ENCODE data around the gene HES4. TPM values are rescaled to one million over a fixed set of nuclear protein-coding genes. Genes with fewer than 3 reads are reported as not detected.

HES4 gene
- total and polyA plus RNA-seq, 10 of the 15 experiments (the other 5 are each of a cell fraction or from before 2014, with no cell fraction given): 0.44 to 1.7 (median 0.85) TPM; not detected in 5

GRCh38 chr1:1033009-1033587 is 33.2 kb upstream of the HES4 start (continued):
- TF ChIP-seq ZNF687 (IDR thresholded peaks at IDR 0.05) (peak; percentile 86), NFYB (IDR thresholded peaks at IDR 0.05; ENCODE audit: insufficient read depth, low read depth, low read length) (peak; percentile 78; the same call in 1 of the 2 replicates), CHD4 (IDR thresholded peaks at IDR 0.05) (no peak), ZBTB40 (IDR thresholded peaks at IDR 0.05; ENCODE audit: borderline replicate concordance) (no peak), BCLAF1 (IDR thresholded peaks at IDR 0.05) (no peak), STAT1 (conservative IDR thresholded peaks at IDR 0.05) (0 out of 2 replicates have a peak, but pooled peaks have one; percentile 58), LARP7 (IDR thresholded peaks at IDR 0.05) (peak; percentile 87), BACH1 (IDR thresholded peaks at IDR 0.05; ENCODE audit: borderline replicate concordance) (peak; percentile 88), HCFC1 (IDR thresholded peaks at IDR 0.05; ENCODE audit: low read length) (no peak), EGR1 (IDR thresholded peaks at IDR 0.05; ENCODE audit: borderline replicate concordance in 1 of 2, low read depth in 2 of 2, low read length in 2 of 2) (peak in 1 of 2 experiments; percentile 82; a peak in 2 of 3 replicates), GATAD2B (conservative IDR thresholded peaks at IDR 0.05; ENCODE audit: low read depth) (peak; percentile 94), NR2C2 (IDR thresholded peaks at IDR 0.05; ENCODE audit: borderline replicate concordance, control insufficient read depth, insufficient read length, low read depth) (no peak), PBX3 (IDR thresholded peaks at IDR 0.05; ENCODE audit: insufficient replicate concordance, low read depth, low read length) (peak; percentile 94), CBX3 (IDR thresholded peaks at IDR 0.05; ENCODE audit: borderline replicate concordance, low read depth) (no peak)

Data from GM12878 (cell line).